GM19372 (cell line): ENCODE measurements around the gene SLC6A7.

ENCODE experiments used
- ATAC-seq: cut with Tn5 transposase; IDR thresholded peaks from one replicate; pipeline ENCODE4 v1.9.1; 2021; ENCODE audit warnings: mild to moderate bottlenecking, low read depth, moderate library complexity; ENCODE audit not compliant: unreplicated experiment

The SLC6A7 gene

GRCh38 chr5:150254363-150254762, 64.5 kb downstream of the SLC6A7 start:
- no peak for ATAC-seq

- ATAC-seq: no peak
These were observed 64.9 kb downstream of the SLC6A7 start for GRCh38 chr5:150254774-150255173.

GRCh38 chr5:150255659-150256409, 66.0 kb downstream of the SLC6A7 start:
- ATAC-seq: no peak

- no peak for ATAC-seq
These were observed 66.7 kb downstream of the SLC6A7 start for GRCh38 chr5:150256410-150257064.

DNA sequence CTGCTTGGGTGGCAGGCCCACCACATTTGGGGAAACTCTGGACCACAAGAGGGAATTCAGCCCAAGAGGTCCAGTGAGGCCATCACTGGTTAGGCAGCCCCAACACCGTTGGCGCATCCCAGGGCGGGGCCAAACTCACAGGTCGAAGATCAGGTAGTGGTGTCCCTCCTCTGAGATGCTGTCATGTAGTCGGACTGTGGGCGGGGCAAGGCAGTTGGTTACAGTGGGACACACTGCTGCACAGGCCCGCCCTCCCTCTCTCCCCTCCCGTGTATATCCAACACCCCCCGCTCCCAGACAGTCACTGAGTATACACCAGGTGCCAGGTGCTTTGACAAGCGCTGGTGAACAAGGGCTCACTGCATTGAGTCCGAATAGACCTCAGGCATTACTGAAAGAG, 67.6 kb downstream of the SLC6A7 start:
- ATAC-seq: no peak

- no peak for ATAC-seq
These were observed 68.3 kb downstream of the SLC6A7 start for GRCh38 chr5:150258130-150258529.
